ENCODE measurements around the gene LITAF. TPM values are rescaled to one million over a fixed set of nuclear protein-coding genes. Genes with fewer than 3 reads are reported as not detected.

Gene LITAF
- polyA plus RNA-seq, 1 donor (not counting 4 experiments of a cell fraction or from before 2014, with no cell fraction given): 85.4 TPM

DNA sequence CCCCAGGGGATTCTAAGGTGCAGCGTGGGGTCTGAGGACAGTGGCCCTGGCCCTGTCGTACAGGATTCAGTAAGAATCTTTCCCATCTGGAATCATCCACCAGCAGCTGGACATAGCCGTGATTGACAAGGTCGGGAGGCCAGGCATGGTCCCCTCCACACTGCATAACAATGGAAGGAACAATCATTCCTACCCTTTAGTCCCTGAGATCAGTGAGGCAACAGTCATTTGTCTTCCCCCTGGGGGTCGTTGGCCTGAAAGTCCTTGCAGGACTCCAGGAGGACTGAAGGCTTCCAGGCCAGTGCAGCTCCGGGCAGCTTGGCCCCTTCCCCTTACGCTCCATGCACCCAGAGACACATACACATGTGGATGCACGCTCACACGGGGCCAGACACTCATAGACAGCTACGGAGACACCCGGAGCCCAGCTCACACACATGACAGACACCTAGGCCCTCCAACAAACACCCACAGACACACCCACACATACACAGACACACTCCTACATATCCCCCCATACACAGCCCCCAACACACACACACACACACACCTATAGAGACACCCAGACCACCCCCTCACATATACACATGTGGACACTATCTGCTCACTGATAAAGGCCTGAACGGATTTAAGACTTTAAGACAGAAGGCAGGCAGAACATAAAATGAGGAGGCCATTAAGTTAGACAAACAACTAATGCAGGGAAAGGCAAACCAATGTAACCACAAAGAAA, 42.9 kb downstream of the LITAF start:
- H3K79me2 ChIP-seq (ENCODE audit: control insufficient read depth, insufficient read depth, low read length): no peaks in the 10 kb centered on the region
- H4K20me1 ChIP-seq (ENCODE audit: control insufficient read depth, extremely low read depth, insufficient read depth, low read length): no peaks in the 10 kb centered on the region
- no peaks in the 10 kb centered on the region for H3K9me3 ChIP-seq (ENCODE audit: control insufficient read depth, low read depth, low read length)
- no peak for TF ChIP-seq EZH2 (IDR thresholded peaks at IDR 0.05; ENCODE audit: low read length)
- TF ChIP-seq, protein P1, sequence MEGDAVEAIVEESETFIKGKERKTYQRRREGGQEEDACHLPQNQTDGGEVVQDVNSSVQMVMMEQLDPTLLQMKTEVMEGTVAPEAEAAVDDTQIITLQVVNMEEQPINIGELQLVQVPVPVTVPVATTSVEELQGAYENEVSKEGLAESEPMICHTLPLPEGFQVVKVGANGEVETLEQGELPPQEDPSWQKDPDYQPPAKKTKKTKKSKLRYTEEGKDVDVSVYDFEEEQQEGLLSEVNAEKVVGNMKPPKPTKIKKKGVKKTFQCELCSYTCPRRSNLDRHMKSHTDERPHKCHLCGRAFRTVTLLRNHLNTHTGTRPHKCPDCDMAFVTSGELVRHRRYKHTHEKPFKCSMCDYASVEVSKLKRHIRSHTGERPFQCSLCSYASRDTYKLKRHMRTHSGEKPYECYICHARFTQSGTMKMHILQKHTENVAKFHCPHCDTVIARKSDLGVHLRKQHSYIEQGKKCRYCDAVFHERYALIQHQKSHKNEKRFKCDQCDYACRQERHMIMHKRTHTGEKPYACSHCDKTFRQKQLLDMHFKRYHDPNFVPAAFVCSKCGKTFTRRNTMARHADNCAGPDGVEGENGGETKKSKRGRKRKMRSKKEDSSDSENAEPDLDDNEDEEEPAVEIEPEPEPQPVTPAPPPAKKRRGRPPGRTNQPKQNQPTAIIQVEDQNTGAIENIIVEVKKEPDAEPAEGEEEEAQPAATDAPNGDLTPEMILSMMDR (optimal IDR thresholded peaks at IDR 0.05 in 1 of 3, IDR thresholded peaks at IDR 0.05 in 1 of 3, conservative IDR thresholded peaks at IDR 0.05 in 1 of 3; ENCODE audit: extremely low read depth in 1 of 3, insufficient read depth in 2 of 3, low read length in 3 of 3): no peak
- dilution Hi-C loops (cut with MboI; ENCODE audit: extremely low pct_ligation_motif_present, low sequenced_read_pairs): no loop called here
- DNase-seq (ENCODE audit: low read depth, low spot score) (no peak), FAIRE-seq (no peak)
- no peaks in the 10 kb centered on the region for H3K9me1 ChIP-seq (ENCODE audit: control insufficient read depth, extremely low read depth, insufficient read depth, low read length)
- H3K4me3 ChIP-seq (ENCODE audit: control insufficient read depth in 2 of 3, extremely low read depth in 1 of 3, insufficient read depth in 2 of 3, low read depth in 1 of 3, low read length in 3 of 3): no peak overlapping the region
- no peak overlapping the region for H3K9ac ChIP-seq (ENCODE audit: control insufficient read depth, extremely low read depth, insufficient read depth, low read length)
- H3K27ac ChIP-seq (ENCODE audit: control insufficient read depth, insufficient read depth, low read length): no peak overlapping the region
- H3K36me3 ChIP-seq (ENCODE audit: control insufficient read depth in 2 of 2, extremely low read depth in 1 of 2, insufficient read depth in 2 of 2, low read length in 2 of 2): peaks cover 5 to 8% of the 10 kb centered on the region in 2 experiments
- no peak overlapping the region for H2AFZ ChIP-seq (ENCODE audit: control insufficient read depth, low read length)
- no peak overlapping the region for H3K4me2 ChIP-seq (ENCODE audit: control insufficient read depth, extremely low read depth, insufficient read depth, low read depth, low read length)
- H3K27me3 ChIP-seq (ENCODE audit: control insufficient read depth, extremely low read depth, insufficient read depth, low read length): no peaks in the 10 kb centered on the region
- no peaks in the 10 kb centered on the region for H3K4me1 ChIP-seq (ENCODE audit: control insufficient read depth, extremely low read depth, insufficient read depth, low read length)

DNA sequence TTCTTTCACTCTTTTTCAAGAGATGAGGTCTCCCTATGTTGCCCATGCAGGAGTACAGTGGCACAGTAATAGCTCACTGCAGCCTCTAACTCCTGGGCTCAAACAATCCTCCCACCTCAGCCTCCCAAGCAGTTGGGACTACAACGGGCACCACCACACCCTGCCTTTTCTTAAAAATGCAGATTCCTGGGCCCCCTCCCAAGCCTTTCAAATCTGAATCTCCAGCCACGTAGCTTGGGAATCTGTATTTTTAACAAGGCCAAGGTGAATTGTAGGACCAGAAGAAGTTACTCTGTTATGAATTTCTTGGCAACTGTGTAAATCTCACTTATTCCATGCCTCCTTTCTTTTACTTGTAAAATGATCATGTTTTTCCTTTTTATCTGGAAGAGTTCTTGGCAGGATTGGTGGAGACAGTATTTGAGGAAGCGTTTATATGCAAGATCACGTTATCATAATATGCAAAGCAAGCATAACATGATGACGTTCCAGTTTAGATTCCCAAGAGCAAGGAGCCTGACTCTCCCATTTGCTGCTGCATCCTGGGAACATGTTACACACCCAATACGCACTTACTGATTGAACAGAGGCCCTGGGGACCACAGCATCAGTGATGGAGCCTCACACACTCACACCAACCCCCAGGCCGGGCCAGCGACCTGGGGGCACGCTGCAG, 44.5 kb downstream of the LITAF start:
- no peaks in the 10 kb centered on the region for H3K9me1 ChIP-seq (ENCODE audit: control insufficient read depth, extremely low read depth, insufficient read depth, low read length)
- no peaks in the 10 kb centered on the region for H3K36me3 ChIP-seq (ENCODE audit: control insufficient read depth in 2 of 2, extremely low read depth in 1 of 2, insufficient read depth in 2 of 2, low read length in 2 of 2)
- H3K4me1 ChIP-seq (ENCODE audit: control insufficient read depth, extremely low read depth, insufficient read depth, low read length): no peaks in the 10 kb centered on the region
- no peak overlapping the region for H3K4me3 ChIP-seq (ENCODE audit: control insufficient read depth in 2 of 3, extremely low read depth in 1 of 3, insufficient read depth in 2 of 3, low read depth in 1 of 3, low read length in 3 of 3)
- DNase-seq (ENCODE audit: low read depth, low spot score) (no peak), FAIRE-seq (no peak)
- no peaks in the 10 kb centered on the region for H3K9me3 ChIP-seq (ENCODE audit: control insufficient read depth, low read depth, low read length)
- no peak overlapping the region for H3K9ac ChIP-seq (ENCODE audit: control insufficient read depth, extremely low read depth, insufficient read depth, low read length)
- no peaks in the 10 kb centered on the region for H4K20me1 ChIP-seq (ENCODE audit: control insufficient read depth, extremely low read depth, insufficient read depth, low read length)
- dilution Hi-C loops (cut with MboI; ENCODE audit: extremely low pct_ligation_motif_present, low sequenced_read_pairs): no loop called here
- no peak overlapping the region for H2AFZ ChIP-seq (ENCODE audit: control insufficient read depth, low read length)
- no peaks in the 10 kb centered on the region for H3K27me3 ChIP-seq (ENCODE audit: control insufficient read depth, extremely low read depth, insufficient read depth, low read length)
- no peak overlapping the region for H3K4me2 ChIP-seq (ENCODE audit: control insufficient read depth, extremely low read depth, insufficient read depth, low read depth, low read length)
- no peak overlapping the region for H3K27ac ChIP-seq (ENCODE audit: control insufficient read depth, insufficient read depth, low read length)
- H3K79me2 ChIP-seq (ENCODE audit: control insufficient read depth, insufficient read depth, low read length): no peaks in the 10 kb centered on the region
- TF ChIP-seq, protein P1 (optimal IDR thresholded peaks at IDR 0.05 in 1 of 3, IDR thresholded peaks at IDR 0.05 in 1 of 3, conservative IDR thresholded peaks at IDR 0.05 in 1 of 3; ENCODE audit: extremely low read depth in 1 of 3, insufficient read depth in 2 of 3, low read length in 3 of 3): no peak
- no peak for TF ChIP-seq EZH2 (IDR thresholded peaks at IDR 0.05; ENCODE audit: low read length)

Measured in keratinocyte (primary cell).